Measurements from ENCODE around the gene BCOR. TPM values are rescaled to one million over a fixed set of nuclear protein-coding genes. Genes with fewer than 3 reads are reported as not detected.

BCOR gene
- total RNA-seq, 4 donors from 2014 or later, result 20.9 to 36.0 (median 32.5) TPM

- TF ChIP-seq EP300 (IDR thresholded peaks at IDR 0.05) (no peak), CTCF (IDR thresholded peaks at IDR 0.05) (no peak), POLR2AphosphoS5 (IDR thresholded peaks at IDR 0.05) (no peak), POLR2A (IDR thresholded peaks at IDR 0.05) (no peak)
- Histone ChIP-seq H3K36me3 (no peaks in the 10 kb centered on the region), H3K4me1 (peaks cover 38% of the 10 kb centered on the region), H3K27me3 (no peaks in the 10 kb centered on the region), H3K27ac (no peak overlapping the region), H3K4me3 (peak overlapping the region; percentile 59), H3K9me3 (no peaks in the 10 kb centered on the region)
- DNase-seq (ENCODE audit: low spot score in 2 of 2), result no peak
- 0% methylated on average over 6 of the region's 54 CpGs for WGBS
These were observed 47.5 kb upstream of the BCOR start for GRCh38 chrX:40145001-40145922.

- Histone ChIP-seq H3K9me3 (no peaks in the 10 kb centered on the region), H3K4me1 (peaks cover 38% of the 10 kb centered on the region), H3K36me3 (no peaks in the 10 kb centered on the region), H3K4me3 (peak overlapping the region; percentile 59), H3K27ac (no peak overlapping the region), H3K27me3 (no peaks in the 10 kb centered on the region)
- no peak for TF ChIP-seq CTCF (IDR thresholded peaks at IDR 0.05)
- no peak for TF ChIP-seq POLR2A (IDR thresholded peaks at IDR 0.05)
- no peak for TF ChIP-seq EP300 (IDR thresholded peaks at IDR 0.05)
- no peak for TF ChIP-seq POLR2AphosphoS5 (IDR thresholded peaks at IDR 0.05)
- no peak for DNase-seq (ENCODE audit: low spot score in 2 of 2)
- 13% methylated on average over 9 of the region's 9 CpGs for WGBS
These were observed 46.8 kb upstream of the BCOR start for GRCh38 chrX:40144576-40144975.

- Histone ChIP-seq H3K9me3 (no peaks in the 10 kb centered on the region), H3K27me3 (no peaks in the 10 kb centered on the region), H3K36me3 (no peaks in the 10 kb centered on the region), H3K4me3 (no peak overlapping the region), H3K27ac (no peak overlapping the region), H3K4me1 (peaks cover 35% of the 10 kb centered on the region)
- no peak for DNase-seq (ENCODE audit: low spot score in 2 of 2)
- TF ChIP-seq POLR2A (IDR thresholded peaks at IDR 0.05) (no peak), CTCF (IDR thresholded peaks at IDR 0.05) (no peak), EP300 (IDR thresholded peaks at IDR 0.05) (no peak), POLR2AphosphoS5 (IDR thresholded peaks at IDR 0.05) (no peak)
- WGBS, result 54% methylated on average over 5 of the region's 5 CpGs
These were observed 46.2 kb upstream of the BCOR start for GRCh38 chrX:40143987-40144386.

GRCh38 chrX:40143001-40143400 lies 45.2 kb upstream of the BCOR start:
- WGBS, result 62% methylated on average over 10 of the region's 10 CpGs
- TF ChIP-seq CTCF (IDR thresholded peaks at IDR 0.05) (no peak), POLR2A (IDR thresholded peaks at IDR 0.05) (no peak), POLR2AphosphoS5 (IDR thresholded peaks at IDR 0.05) (no peak), EP300 (IDR thresholded peaks at IDR 0.05) (no peak)
- no peak for DNase-seq (ENCODE audit: low spot score in 2 of 2)
- no peaks in the 10 kb centered on the region for H3K9me3 ChIP-seq
- no peaks in the 10 kb centered on the region for H3K36me3 ChIP-seq
- no peak overlapping the region for H3K4me3 ChIP-seq
- no peak overlapping the region for H3K27ac ChIP-seq
- peaks cover 31% of the 10 kb centered on the region for H3K4me1 ChIP-seq
- H3K27me3 ChIP-seq, result no peaks in the 10 kb centered on the region

GRCh38 chrX:40142417-40142816 lies 44.7 kb upstream of the BCOR start:
- no peak for TF ChIP-seq CTCF (IDR thresholded peaks at IDR 0.05)
- no peak for TF ChIP-seq POLR2A (IDR thresholded peaks at IDR 0.05)
- no peak for TF ChIP-seq EP300 (IDR thresholded peaks at IDR 0.05)
- TF ChIP-seq POLR2AphosphoS5 (IDR thresholded peaks at IDR 0.05), result no peak
- Histone ChIP-seq H3K27ac (no peak overlapping the region), H3K4me1 (peaks cover 31% of the 10 kb centered on the region), H3K4me3 (no peak overlapping the region), H3K9me3 (no peaks in the 10 kb centered on the region), H3K27me3 (no peaks in the 10 kb centered on the region), H3K36me3 (no peaks in the 10 kb centered on the region)
- 88% methylated on average over 6 of the region's 6 CpGs for WGBS
- DNase-seq (ENCODE audit: low spot score in 2 of 2), result no peak

Data from suprapubic skin (tissue), 4 donors.